Activated CD4-positive, alpha-beta T cell treated with anti-CD3 and anti-CD28 coated beads, Interleukin-2, amount 50 U/mL, for 16 hours (primary cell): ENCODE results near the gene NUP93.

Experiments
- DNase-seq: peaks from one replicate; pipeline ENCODE4 v3.0.0-alpha.2; 2020

The NUP93 gene

DNA sequence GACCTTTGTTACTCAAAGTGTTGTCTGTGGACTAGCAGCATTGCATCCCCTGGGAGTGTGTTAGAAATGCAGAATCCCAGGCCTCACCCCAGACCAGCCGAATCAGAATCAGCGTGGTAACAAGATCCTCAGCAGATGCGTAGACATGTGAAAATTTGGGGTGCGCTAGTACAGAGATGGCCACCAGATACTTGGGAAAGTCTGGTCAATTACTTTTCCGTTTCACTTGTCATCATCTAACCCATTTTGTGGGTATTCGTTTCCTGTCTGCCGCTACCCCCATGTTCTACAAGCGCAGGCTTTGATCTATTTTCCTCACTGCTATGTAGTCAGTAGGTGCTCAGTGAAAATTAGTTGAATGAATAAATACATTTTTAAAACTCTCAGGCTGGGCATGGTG is 168.9 kb downstream of the NUP93 start:
- peak; percentile 57 for DNase-seq
